Fibroblast of mammary gland (primary cell): ENCODE measurements around the gene ATXN7L3.

Experiments used
- DNase-seq: peaks from one replicate; pipeline ENCODE4 v3.0.0-alpha.2; 2010; ENCODE audit warnings: low read depth
- H3K4me3 ChIP-seq: 2 replicates; pipeline ENCODE4 v1.5.1; 2011; ENCODE audit warnings: low read depth, mild to moderate bottlenecking, low read length, moderate library complexity; ENCODE audit not compliant: control insufficient read depth
- CTCF ChIP-seq: conservative IDR thresholded peaks from 2 replicates; pipeline ENCODE4 v1.5.1; 2011; ENCODE audit warnings: low read depth, low read length, inconsistent platforms; ENCODE audit not compliant: control insufficient read depth, insufficient read depth

Gene ATXN7L3

GRCh38 chr17:44200478-44201155 is 933 bp upstream of the ATXN7L3 start:
- TF ChIP-seq CTCF: no peak
- peak overlapping the region; percentile 66 for H3K4me3 ChIP-seq
- DNase-seq: no peak

- H3K4me3 ChIP-seq: peak overlapping the region; percentile 76
- TF ChIP-seq CTCF: no peak
- DNase-seq: no peak
Observed at GRCh38 chr17:44198721-44199552, 747 bp downstream of the ATXN7L3 start.

- peak; percentile 14 for TF ChIP-seq CTCF
- peak overlapping the region; percentile 76 for H3K4me3 ChIP-seq
- peak; percentile 76 for DNase-seq
Observed at GRCh38 chr17:44197980-44198720, 1.5 kb downstream of the ATXN7L3 start.

GRCh38 chr17:44197107-44197506 is 2.6 kb downstream of the ATXN7L3 start:
- DNase-seq: no peak
- TF ChIP-seq CTCF: no peak
- H3K4me3 ChIP-seq: no peak overlapping the region

GRCh38 chr17:44193326-44194084 is 6.2 kb downstream of the ATXN7L3 start:
- DNase-seq: no peak
- TF ChIP-seq CTCF: no peak

GRCh38 chr17:44192750-44193149 is 6.9 kb downstream of the ATXN7L3 start:
- no peak for DNase-seq
- no peak overlapping the region for H3K4me3 ChIP-seq
- TF ChIP-seq CTCF: no peak

More at GRCh38 chr17:44193326-44194084, 6.2 kb downstream of the ATXN7L3 start:
- no peak overlapping the region for H3K4me3 ChIP-seq
